B cell (primary cell): Measurements from ENCODE around the gene PHF24. TPM values are rescaled to one million over a fixed set of nuclear protein-coding genes. Genes with fewer than 3 reads are reported as not detected.

Source experiments
- ATAC-seq: fragments of 200-7000 bp; cut with Tn5 transposase; one replicate; pipeline ENCODE4 v1.10.0; 2021; ENCODE audit warnings: low read depth, mild to moderate bottlenecking, moderate number of reproducible peaks, moderate library complexity
- CTCF ChIA-PET: fragments of 350-600 bp; sonication (Branson Sonifier 250); formaldehyde crosslinking; loops from one replicate; lab custom pipeline; 2021; ENCODE audit warnings: antibody characterized with exemption, inconsistent platforms; lab: Charles Lee
- POLR2A ChIA-PET: fragments of 350-600 bp; sonication (Branson Sonifier 250); formaldehyde crosslinking; loops from one replicate; lab custom pipeline; 2021; ENCODE audit warnings: antibody characterized with exemption; lab: Charles Lee
- DNase-seq: peaks from one replicate; pipeline ENCODE4 v3.0.0; 2013
- H2AFZ ChIP-seq: 2 replicates; pipeline ENCODE4 v1.6.1; 2012; ENCODE audit warnings: mild to moderate bottlenecking, low read depth, low read length; ENCODE audit not compliant: insufficient read depth, poor library complexity, severe bottlenecking
- H3K27ac ChIP-seq, 2 donors: 1 replicate in 1 of 2; 2 replicates in 1 of 2; pipeline ENCODE4 v1.5.1; 2012 to 2013; ENCODE audit warnings: low read length in 2 of 2, mild to moderate bottlenecking in 2 of 2, moderate library complexity in 1 of 2
- H3K27me3 ChIP-seq, 4 experiments: fragments of 200-600 bp in 1 of 4; sonication (generic) in 1 of 4; replicated peaks in 1 of 4; 1 replicate in 2 of 4; 2 replicates in 2 of 4; pipeline versions ENCODE4 v1.6.1 to v1.7.0; 2013 to 2016; ENCODE audit warnings: low read length in 3 of 4, mild to moderate bottlenecking in 2 of 4, mixed read lengths in 1 of 4, moderate library complexity in 1 of 4; ENCODE audit not compliant: insufficient read depth in 4 of 4, control insufficient read depth in 3 of 4; ENCODE audit errors: control extremely low read depth in 1 of 4
- H3K36me3 ChIP-seq, 2 experiments: replicated peaks in 1 of 2; 1 replicate in 1 of 2; 2 replicates in 1 of 2; pipeline versions ENCODE4 v1.6.1 to v1.7.1; 2013; ENCODE audit warnings: low read length in 1 of 2; ENCODE audit not compliant: insufficient read depth in 2 of 2, control insufficient read depth in 1 of 2; ENCODE audit errors: control extremely low read depth in 1 of 2, extremely low read depth in 1 of 2
- H3K4me1 ChIP-seq, 2 donors: fragments of 200-600 bp in 1 of 2; sonication (generic) in 1 of 2; 1 replicate in 1 of 2; 2 replicates in 1 of 2; pipeline versions ENCODE4 v1.5.1 to v1.6.1; 2013 to 2017; ENCODE audit warnings: low read length in 2 of 2; ENCODE audit not compliant: control insufficient read depth in 2 of 2, insufficient read depth in 2 of 2
- H3K4me2 ChIP-seq: replicated peaks from 2 replicates; pipeline ENCODE3; 2012; ENCODE audit warnings: mild to moderate bottlenecking, low read depth, low read length; ENCODE audit not compliant: poor library complexity, severe bottlenecking
- H3K4me3 ChIP-seq, 5 experiments: fragments of 200-600 bp in 1 of 5; sonication (generic) in 1 of 5; 1 replicate in 3 of 5; 2 replicates in 2 of 5; pipeline versions ENCODE4 v1.5.1 to v1.7.0; 2011 to 2016; ENCODE audit warnings: low read length in 4 of 5, mild to moderate bottlenecking in 4 of 5, low read depth in 2 of 5, control low read depth in 1 of 5, moderate library complexity in 1 of 5; ENCODE audit not compliant: insufficient read depth in 1 of 5; ENCODE audit errors: control extremely low read depth in 1 of 5, extremely low read depth in 1 of 5
- H3K79me2 ChIP-seq: fragments of 200-600 bp; sonication (generic); one replicate; pipeline ENCODE4 v1.6.0; 2016; ENCODE audit warnings: low read length; ENCODE audit not compliant: control insufficient read depth, insufficient read depth
- H3K9ac ChIP-seq: fragments of 200-600 bp; sonication (generic); 2 replicates; pipeline ENCODE4 v1.6.1; 2017; ENCODE audit warnings: mild to moderate bottlenecking, low read length, moderate library complexity
- H3K9me3 ChIP-seq, 3 donors: one replicate each; pipeline versions ENCODE4 v1.6.1 to v1.7.1; 2013; ENCODE audit warnings: low read length in 2 of 3; ENCODE audit not compliant: control insufficient read depth in 2 of 3, insufficient read depth in 1 of 3; ENCODE audit errors: control extremely low read depth in 1 of 3
- H4K20me1 ChIP-seq: 2 replicates; pipeline ENCODE4 v1.6.0; 2012; ENCODE audit warnings: mild to moderate bottlenecking, low read length; ENCODE audit not compliant: insufficient read depth, control insufficient read depth, poor library complexity, severe bottlenecking
- H3K27ac Mint-ChIP-seq: one replicate; pipeline ENCODE4 v1.8.0; 2021; ENCODE audit warnings: mixed read lengths
- H3K27me3 Mint-ChIP-seq: one replicate; pipeline ENCODE4 v1.8.0; 2021; ENCODE audit warnings: mixed read lengths
- H3K4me1 Mint-ChIP-seq: one replicate; pipeline ENCODE4 v1.8.0; 2021; ENCODE audit warnings: mixed read lengths
- H3K4me3 Mint-ChIP-seq: one replicate; pipeline ENCODE4 v1.8.0; 2021; ENCODE audit warnings: mixed read lengths
- H3K9me3 Mint-ChIP-seq: one replicate; pipeline ENCODE4 v1.8.0; 2022; ENCODE audit warnings: mixed read lengths; ENCODE audit not compliant: insufficient read depth
- CTCF ChIP-seq: fragments of 200-600 bp; IDR thresholded peaks from one replicate; pipeline ENCODE4 v1.8.0; 2022; ENCODE audit warnings: antibody characterized with exemption, mild to moderate bottlenecking
- EZH2 ChIP-seq: IDR thresholded peaks from 2 replicates; pipeline ENCODE4 v1.6.1; 2012; ENCODE audit warnings: borderline replicate concordance, low read depth, mild to moderate bottlenecking, moderate library complexity, low read length; ENCODE audit not compliant: insufficient read depth, poor library complexity, severe bottlenecking
- WGBS: methylation state at CpG from one replicate; pipeline ENCODE4 v1.1.5; 2013; ENCODE audit warnings: missing lambda C conversion rate; ENCODE audit not compliant: insufficient coverage; 5-methylcytosine and 5-hydroxymethylcytosine counted together
- intact Hi-C: fragments of 100-400 bp; cut with micrococcal nuclease; formaldehyde crosslinking; loops from one replicate; pipeline ENCODE4 v1.10.0; 2022
- polyA plus RNA-seq: library from polyadenylated mRNA; depleted of rRNA; stranded (reverse); fragments of >200 nt; gene quantifications from 2 replicates; pipeline ENCODE4 v1.2.3, GENCODE V29; 2012
- total RNA-seq, 2 donors: library from RNA; stranded (reverse); fragments of 120-200 nt in 1 of 2; gene quantifications; 1 replicate in 1 of 2; 2 replicates in 1 of 2; pipeline versions ENCODE4 v1.2.3 to v1.2.4, GENCODE V29; 2013 to 2022

The PHF24 gene
- total and polyA plus RNA-seq, 2 donors (not counting 1 experiment from before 2014, with no cell fraction given), result not detected

GRCh38 chr9:35001285-35001677, 43.2 kb downstream of the PHF24 start:
- Mint-ChIP-seq H3K27ac (no peak overlapping the region), H3K4me3 (no peak overlapping the region), H3K27me3 (no peaks in the 10 kb centered on the region), H3K4me1 (no peaks in the 10 kb centered on the region), H3K9me3 (no peaks in the 10 kb centered on the region)
- no peaks in the 10 kb centered on the region for H3K36me3 ChIP-seq
- H3K27me3 ChIP-seq, result no peaks in the 10 kb centered on the region
- ChIA-PET CTCF (interaction anchor here (1.2 kb wide), 1 partner anchor 102 kb away, joined by 4 read pairs; no protein-coding TSS in a partner anchor), POLR2A (no interaction called here)
- no peaks in the 10 kb centered on the region for H3K9me3 ChIP-seq
- no peak overlapping the region for H2AFZ ChIP-seq
- H3K4me1 ChIP-seq, result no peaks in the 10 kb centered on the region
- no CpG with 5 or more reads among the region's 2 CpGs for WGBS
- TF ChIP-seq CTCF (no peak), EZH2 (no peak)
- intact Hi-C loops, result no loop called here
- no peak overlapping the region for H3K4me3 ChIP-seq
- H3K79me2 ChIP-seq, result no peaks in the 10 kb centered on the region
- H3K4me2 ChIP-seq, result no peak overlapping the region
- no peak for DNase-seq
- no peak overlapping the region for H3K9ac ChIP-seq
- ATAC-seq, result no peak
- no peak overlapping the region for H3K27ac ChIP-seq
- H4K20me1 ChIP-seq, result no peaks in the 10 kb centered on the region

DNA sequence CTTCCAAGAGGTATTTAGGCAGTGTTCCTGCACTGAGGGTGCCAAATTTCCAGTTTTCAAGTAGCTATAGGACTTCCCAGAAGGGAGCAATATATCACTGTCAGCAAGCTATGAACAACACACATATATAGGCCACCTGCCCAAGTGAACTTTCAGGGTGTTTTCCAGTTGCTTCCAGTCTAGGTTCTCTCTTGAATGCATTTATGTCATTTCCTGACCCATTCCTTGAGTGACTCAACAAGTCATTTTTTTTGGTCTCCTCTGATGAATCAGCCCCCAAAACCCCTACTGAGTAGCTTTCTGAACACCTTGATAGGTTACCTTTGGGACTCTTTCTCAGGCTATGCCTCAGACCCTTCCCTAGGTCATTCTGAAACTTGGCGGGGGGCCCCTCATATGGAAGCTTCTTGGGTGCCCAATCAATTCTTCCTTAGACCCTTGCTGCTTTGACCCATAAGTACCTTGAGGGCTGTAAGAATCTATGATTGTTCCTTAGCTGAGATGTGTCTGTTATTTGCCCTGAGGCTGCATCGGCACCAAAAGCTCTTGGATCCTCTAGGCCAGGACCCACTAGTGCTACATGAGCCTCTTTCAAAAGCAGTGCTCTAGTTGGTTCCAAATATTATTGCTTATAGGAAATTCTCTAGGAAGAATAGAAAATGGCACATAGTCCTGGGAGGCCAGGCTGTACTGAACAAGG, 43.9 kb downstream of the PHF24 start:
- H3K4me3 ChIP-seq, result no peak overlapping the region
- no peak overlapping the region for H2AFZ ChIP-seq
- no peak overlapping the region for H3K27ac ChIP-seq
- H4K20me1 ChIP-seq, result no peaks in the 10 kb centered on the region
- H3K36me3 ChIP-seq, result no peaks in the 10 kb centered on the region
- no peak overlapping the region for H3K4me2 ChIP-seq
- ChIA-PET CTCF (interaction anchor here (1.2 kb wide), 1 partner anchor 102 kb away, joined by 4 read pairs; no protein-coding TSS in a partner anchor), POLR2A (no interaction called here)
- Mint-ChIP-seq H3K27me3 (no peaks in the 10 kb centered on the region), H3K4me3 (no peak overlapping the region), H3K4me1 (no peaks in the 10 kb centered on the region), H3K9me3 (no peaks in the 10 kb centered on the region), H3K27ac (no peak overlapping the region)
- H3K27me3 ChIP-seq, result no peaks in the 10 kb centered on the region
- 80% methylated on average over 1 of the region's 2 CpGs for WGBS
- H3K9me3 ChIP-seq, result no peaks in the 10 kb centered on the region
- H3K79me2 ChIP-seq, result no peaks in the 10 kb centered on the region
- peak; percentile 17 for ATAC-seq
- H3K4me1 ChIP-seq, result no peaks in the 10 kb centered on the region
- H3K9ac ChIP-seq, result no peak overlapping the region
- no peak for DNase-seq
- TF ChIP-seq EZH2 (no peak), CTCF (no peak)
- intact Hi-C loops, result no loop called here
